Measurements from ENCODE around the gene EPSTI1.

- no peak for TF ChIP-seq EZH2 (IDR thresholded peaks at IDR 0.05; ENCODE audit: borderline replicate concordance, low read depth, low read length, severe bottlenecking)
- TF ChIP-seq CTCF (IDR thresholded peaks at IDR 0.05; ENCODE audit: borderline replicate concordance, extremely low read depth, low read length, poor library complexity, severe bottlenecking) = no peak
These were observed 41.0 kb upstream of the EPSTI1 start for GRCh38 chr13:43033038-43033437.
